Loucy (cell line): ENCODE results near the gene NKPD1.

Source experiments
- H2AFZ ChIP-seq: fragments of 200-600 bp; sonication (generic); 2 replicates; pipeline ENCODE4 v1.6.0; 2016; ENCODE audit warnings: antibody characterized with exemption, mild to moderate bottlenecking, low read length, moderate library complexity
- H3F3A ChIP-seq: fragments of 200-600 bp; 2 replicates; pipeline ENCODE4 v1.6.0; 2016; ENCODE audit warnings: antibody characterized with exemption, low read depth, mild to moderate bottlenecking
- H3K27me3 ChIP-seq: fragments of 200-600 bp; sonication (generic); 2 replicates; pipeline ENCODE4 v1.6.1; 2014; ENCODE audit warnings: low read length, mild to moderate bottlenecking; ENCODE audit not compliant: insufficient read depth, poor library complexity, severe bottlenecking
- H3K36me3 ChIP-seq: fragments of 200-600 bp; sonication (generic); 2 replicates; pipeline ENCODE4 v1.6.1; 2016; ENCODE audit warnings: low read length; ENCODE audit not compliant: insufficient read depth
- H3K4me1 ChIP-seq: fragments of 200-600 bp; sonication (generic); 2 replicates; pipeline ENCODE4 v1.5.1; 2014; ENCODE audit warnings: low read length, mild to moderate bottlenecking; ENCODE audit not compliant: insufficient read depth, poor library complexity, severe bottlenecking
- H3K4me2 ChIP-seq: fragments of 200-600 bp; sonication (generic); 2 replicates; pipeline ENCODE4 v1.6.0; 2014; ENCODE audit warnings: antibody characterized with exemption, low read length, low read depth, mild to moderate bottlenecking; ENCODE audit not compliant: poor library complexity, severe bottlenecking
- H3K4me3 ChIP-seq: fragments of 200-600 bp; sonication (generic); 2 replicates; pipeline ENCODE4 v1.5.1; 2014; ENCODE audit warnings: low read length, mild to moderate bottlenecking, mixed read lengths; ENCODE audit not compliant: poor library complexity, severe bottlenecking
- H3K79me2 ChIP-seq: fragments of 200-600 bp; sonication (generic); 2 replicates; pipeline ENCODE4 v1.6.1; 2014; ENCODE audit warnings: low read length; ENCODE audit not compliant: insufficient read depth
- H3K9ac ChIP-seq: fragments of 200-600 bp; sonication (generic); 2 replicates; pipeline ENCODE4 v1.6.0; 2014; ENCODE audit warnings: mild to moderate bottlenecking, low read depth, low read length, moderate library complexity; ENCODE audit not compliant: poor library complexity, severe bottlenecking
- H3K9me2 ChIP-seq: fragments of 200-600 bp; sonication (generic); replicated peaks from 2 replicates; pipeline ENCODE4 v1.6.1; 2016; ENCODE audit warnings: low read depth, low read length, mixed read lengths
- H3K9me3 ChIP-seq: fragments of 200-600 bp; sonication (generic); 2 replicates; pipeline ENCODE4 v1.6.1; 2014; ENCODE audit warnings: mild to moderate bottlenecking, antibody characterized with exemption, low read length, low read depth; ENCODE audit not compliant: insufficient read depth
- H4K20me1 ChIP-seq: fragments of 200-600 bp; sonication (generic); 2 replicates; pipeline ENCODE4 v1.6.0; 2014; ENCODE audit warnings: antibody characterized with exemption, low read length, mild to moderate bottlenecking; ENCODE audit not compliant: insufficient read depth, poor library complexity, severe bottlenecking
- EZH2phosphoT487 ChIP-seq: fragments of 200-600 bp; IDR thresholded peaks from 2 replicates; pipeline ENCODE4 v1.6.1; 2018; ENCODE audit warnings: antibody characterized with exemption, mild to moderate bottlenecking, moderate library complexity, borderline replicate concordance
- TF ChIP-seq, protein P1 (sequence below): fragments of 200-600 bp; sonication (generic); conservative IDR thresholded peaks from 2 replicates; pipeline ENCODE4 v1.5.1; 2014; ENCODE audit warnings: mild to moderate bottlenecking, antibody characterized with exemption, low read length

NKPD1 gene

DNA sequence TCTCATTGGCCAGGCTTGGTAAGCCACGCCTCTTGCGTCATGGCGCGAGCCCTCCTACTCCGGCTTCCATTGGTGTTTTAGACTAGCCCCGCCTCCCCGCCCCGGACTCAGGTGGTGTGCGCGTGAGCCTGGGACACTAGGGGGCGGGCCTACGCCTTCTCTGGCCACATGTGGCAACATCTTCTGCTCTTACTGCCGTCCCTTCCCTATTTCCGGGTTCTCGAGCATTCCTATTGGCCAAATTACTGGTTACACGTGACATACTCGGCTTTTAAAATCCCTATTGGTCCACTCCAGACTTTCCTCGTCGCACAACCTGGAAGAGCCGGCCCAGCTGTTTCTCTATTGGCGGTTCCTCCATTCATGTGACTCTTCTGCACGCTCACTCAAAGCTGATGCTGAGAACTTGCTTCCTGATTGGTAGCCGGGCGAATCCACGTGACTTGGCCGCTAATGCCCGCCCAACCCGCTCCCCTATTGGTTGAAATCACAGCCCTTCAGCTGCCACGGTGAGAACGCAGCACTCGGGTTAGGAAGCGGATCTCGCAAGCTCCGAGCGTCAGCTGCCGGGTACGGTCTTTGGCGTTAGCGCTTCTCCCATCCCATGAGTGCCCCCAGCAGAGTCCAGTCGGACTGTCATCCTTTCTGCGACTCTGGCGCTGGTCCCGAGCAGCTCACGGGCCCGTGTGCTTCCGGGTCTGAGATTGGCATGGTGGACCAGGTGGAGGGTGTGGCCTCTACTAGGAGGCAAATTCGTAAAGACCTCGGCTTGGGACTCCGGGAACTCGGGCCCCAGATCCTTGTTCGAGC is 17.7 kb upstream of the NKPD1 start, which contains the start of gene BLOC1S3:
TSS of gene BLOC1S3 (plus strand) at position 523 of the 810 bp plus-strand sequence. CDS start 513 bp downstream, outside the sequence.
- TF ChIP-seq, protein P1, sequence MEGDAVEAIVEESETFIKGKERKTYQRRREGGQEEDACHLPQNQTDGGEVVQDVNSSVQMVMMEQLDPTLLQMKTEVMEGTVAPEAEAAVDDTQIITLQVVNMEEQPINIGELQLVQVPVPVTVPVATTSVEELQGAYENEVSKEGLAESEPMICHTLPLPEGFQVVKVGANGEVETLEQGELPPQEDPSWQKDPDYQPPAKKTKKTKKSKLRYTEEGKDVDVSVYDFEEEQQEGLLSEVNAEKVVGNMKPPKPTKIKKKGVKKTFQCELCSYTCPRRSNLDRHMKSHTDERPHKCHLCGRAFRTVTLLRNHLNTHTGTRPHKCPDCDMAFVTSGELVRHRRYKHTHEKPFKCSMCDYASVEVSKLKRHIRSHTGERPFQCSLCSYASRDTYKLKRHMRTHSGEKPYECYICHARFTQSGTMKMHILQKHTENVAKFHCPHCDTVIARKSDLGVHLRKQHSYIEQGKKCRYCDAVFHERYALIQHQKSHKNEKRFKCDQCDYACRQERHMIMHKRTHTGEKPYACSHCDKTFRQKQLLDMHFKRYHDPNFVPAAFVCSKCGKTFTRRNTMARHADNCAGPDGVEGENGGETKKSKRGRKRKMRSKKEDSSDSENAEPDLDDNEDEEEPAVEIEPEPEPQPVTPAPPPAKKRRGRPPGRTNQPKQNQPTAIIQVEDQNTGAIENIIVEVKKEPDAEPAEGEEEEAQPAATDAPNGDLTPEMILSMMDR: peak; percentile 45
- no peak for TF ChIP-seq EZH2phosphoT487
- no peaks in the 10 kb centered on the region for H3K27me3 ChIP-seq
- peak within 1 kb of the TSS; percentile 92 for H3K4me2 ChIP-seq
- H3K36me3 ChIP-seq: no peaks in the 10 kb centered on the region
- H3K9me3 ChIP-seq: no peaks in the 10 kb centered on the region
- H3K9ac ChIP-seq: peak within 1 kb of the TSS; percentile 91
- peaks cover 9% of the 10 kb centered on the region for H3K4me1 ChIP-seq
- H3K4me3 ChIP-seq: peak within 1 kb of the TSS; percentile 95
- H3F3A ChIP-seq: no peaks in the 10 kb centered on the region
- peaks cover 33% of the 10 kb centered on the region; the same call in 1 of the 2 replicates for H3K79me2 ChIP-seq
- H2AFZ ChIP-seq: peak within 1 kb of the TSS; percentile 83
- peaks cover 4% of the 10 kb centered on the region for H4K20me1 ChIP-seq
- H3K9me2 ChIP-seq: no peaks in the 10 kb centered on the region

DNA sequence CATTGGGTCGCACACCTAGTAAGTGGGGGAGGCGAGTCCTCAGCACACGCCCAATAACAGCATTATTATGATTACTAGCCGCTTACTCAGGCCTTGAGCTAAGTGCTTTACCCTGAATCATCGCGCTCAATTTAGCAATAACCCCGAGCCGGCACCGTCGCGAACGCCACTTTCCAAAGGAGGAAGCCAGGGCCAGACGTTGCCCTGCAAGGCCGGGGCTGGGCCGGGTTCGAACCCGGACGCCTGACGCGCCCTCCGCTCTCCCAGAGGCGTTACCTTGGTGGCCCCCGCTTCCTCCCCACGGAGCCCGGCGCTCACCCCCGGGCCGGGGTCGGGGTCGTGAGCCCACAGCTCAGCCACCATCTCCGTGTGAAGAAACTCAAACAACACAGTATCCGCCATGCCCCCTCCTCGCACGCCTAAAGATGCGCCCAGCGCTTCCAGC is 17.1 kb upstream of the NKPD1 start, which contains the start of gene TRAPPC6A:
TSS of gene TRAPPC6A (minus strand) at position 421 of the 445 bp plus-strand sequence. CDS start at position 402, 19 bp downstream.
- H3K9ac ChIP-seq: peak within 1 kb of the TSS; percentile 91
- no peaks in the 10 kb centered on the region for H3F3A ChIP-seq
- no peaks in the 10 kb centered on the region for H3K9me3 ChIP-seq
- H4K20me1 ChIP-seq: peaks cover 4% of the 10 kb centered on the region
- peaks cover 33% of the 10 kb centered on the region; the same call in 1 of the 2 replicates for H3K79me2 ChIP-seq
- peak within 1 kb of the TSS; percentile 95 for H3K4me3 ChIP-seq
- H3K4me2 ChIP-seq: peak within 1 kb of the TSS; percentile 92
- no peaks in the 10 kb centered on the region for H3K27me3 ChIP-seq
- no peaks in the 10 kb centered on the region for H3K36me3 ChIP-seq
- TF ChIP-seq, protein P1: no peak
- no peak for TF ChIP-seq EZH2phosphoT487
- H3K4me1 ChIP-seq: peaks cover 12% of the 10 kb centered on the region
- H2AFZ ChIP-seq: peak within 1 kb of the TSS; percentile 83
- no peaks in the 10 kb centered on the region for H3K9me2 ChIP-seq

DNA sequence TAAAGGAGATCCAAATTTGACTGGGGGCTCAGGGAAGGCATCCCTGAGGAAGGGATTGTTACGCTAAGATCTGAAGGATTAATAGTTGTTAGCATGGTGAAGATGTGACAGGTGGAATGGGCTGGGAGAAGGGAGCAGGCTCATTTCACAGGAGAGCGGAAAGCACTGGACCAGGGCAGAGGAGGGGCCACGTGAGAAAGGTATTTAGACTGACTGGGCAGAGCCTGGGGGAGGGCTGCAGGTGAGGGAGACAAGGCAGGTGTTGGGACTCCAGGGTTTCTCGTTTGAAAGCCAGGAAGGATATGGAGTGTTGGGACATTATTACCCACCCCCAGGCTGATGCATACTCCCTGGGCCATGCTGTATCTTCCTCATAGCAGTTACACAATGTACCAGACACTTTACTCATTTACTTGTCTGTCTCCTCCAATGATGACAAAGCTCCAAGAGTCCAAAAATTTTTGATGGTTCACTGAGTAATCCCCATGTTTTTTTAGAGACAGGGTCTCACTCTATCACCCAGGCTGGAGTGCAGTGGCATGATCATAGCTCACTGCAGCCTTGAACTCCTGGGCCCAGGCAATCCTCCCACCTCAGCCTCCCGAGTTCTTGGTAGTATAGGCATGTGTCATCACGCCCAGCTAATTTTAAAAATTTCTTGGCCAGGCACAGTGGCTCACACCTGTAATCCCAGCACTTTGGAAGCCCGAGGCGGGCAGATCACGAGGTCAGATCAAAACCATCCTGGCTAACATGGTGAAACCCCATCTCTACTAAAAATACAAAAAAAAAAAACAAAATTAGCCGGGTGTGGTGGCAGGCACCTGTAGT is 14.9 kb upstream of the NKPD1 start:
- H3K27me3 ChIP-seq: no peaks in the 10 kb centered on the region
- TF ChIP-seq EZH2phosphoT487: no peak
- TF ChIP-seq, protein P1: no peak
- H3K36me3 ChIP-seq: no peaks in the 10 kb centered on the region
- H3K4me1 ChIP-seq: peaks cover 27% of the 10 kb centered on the region
- H2AFZ ChIP-seq: no peak overlapping the region
- H3F3A ChIP-seq: no peaks in the 10 kb centered on the region
- H3K9me2 ChIP-seq: no peaks in the 10 kb centered on the region
- no peak overlapping the region for H3K4me3 ChIP-seq
- H3K79me2 ChIP-seq: peaks cover 33% of the 10 kb centered on the region; the same call in 1 of the 2 replicates
- no peak overlapping the region for H3K9ac ChIP-seq
- H3K4me2 ChIP-seq: no peak overlapping the region
- H3K9me3 ChIP-seq: no peaks in the 10 kb centered on the region
- peaks cover 4% of the 10 kb centered on the region for H4K20me1 ChIP-seq
